D341Med (cell line): ENCODE measurements around the gene TERC.

Source experiments
- DNase-seq: peaks from one replicate; pipeline ENCODE4 v3.0.0; 2012; ENCODE audit warnings: low spot score

Gene TERC

DNA sequence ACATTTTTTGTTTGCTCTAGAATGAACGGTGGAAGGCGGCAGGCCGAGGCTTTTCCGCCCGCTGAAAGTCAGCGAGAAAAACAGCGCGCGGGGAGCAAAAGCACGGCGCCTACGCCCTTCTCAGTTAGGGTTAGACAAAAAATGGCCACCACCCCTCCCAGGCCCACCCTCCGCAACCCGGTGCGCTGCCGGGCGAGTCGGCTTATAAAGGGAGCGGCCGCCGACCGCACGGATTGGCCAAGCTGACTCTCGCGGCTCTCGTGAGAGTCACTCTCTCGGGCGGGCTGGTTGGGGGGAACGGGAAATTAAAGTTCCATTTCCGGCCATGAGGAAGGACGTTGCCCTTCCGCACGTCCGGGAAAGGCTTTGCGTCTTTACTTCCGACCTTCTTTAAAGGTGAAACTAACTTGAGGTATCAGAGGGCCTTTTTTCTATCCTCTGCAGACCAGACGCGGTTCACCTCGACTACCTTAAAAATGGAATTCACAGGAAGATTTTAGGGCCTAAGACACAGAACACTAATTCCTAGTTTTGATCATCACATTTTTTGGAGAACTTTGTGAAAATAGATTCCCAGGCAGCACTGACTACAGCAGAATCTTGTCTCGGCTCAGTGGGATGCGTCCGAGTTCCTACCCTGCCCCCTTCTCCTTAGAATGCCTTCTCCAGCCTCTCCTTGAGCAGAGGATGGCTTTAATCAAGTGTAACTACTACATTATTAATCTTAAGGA, at the start of gene TERC:
Gene TERC, minus strand, starts transcription at position 179 of the 731 bp plus-strand sequence.
- DNase-seq: peak; percentile 87

DNA sequence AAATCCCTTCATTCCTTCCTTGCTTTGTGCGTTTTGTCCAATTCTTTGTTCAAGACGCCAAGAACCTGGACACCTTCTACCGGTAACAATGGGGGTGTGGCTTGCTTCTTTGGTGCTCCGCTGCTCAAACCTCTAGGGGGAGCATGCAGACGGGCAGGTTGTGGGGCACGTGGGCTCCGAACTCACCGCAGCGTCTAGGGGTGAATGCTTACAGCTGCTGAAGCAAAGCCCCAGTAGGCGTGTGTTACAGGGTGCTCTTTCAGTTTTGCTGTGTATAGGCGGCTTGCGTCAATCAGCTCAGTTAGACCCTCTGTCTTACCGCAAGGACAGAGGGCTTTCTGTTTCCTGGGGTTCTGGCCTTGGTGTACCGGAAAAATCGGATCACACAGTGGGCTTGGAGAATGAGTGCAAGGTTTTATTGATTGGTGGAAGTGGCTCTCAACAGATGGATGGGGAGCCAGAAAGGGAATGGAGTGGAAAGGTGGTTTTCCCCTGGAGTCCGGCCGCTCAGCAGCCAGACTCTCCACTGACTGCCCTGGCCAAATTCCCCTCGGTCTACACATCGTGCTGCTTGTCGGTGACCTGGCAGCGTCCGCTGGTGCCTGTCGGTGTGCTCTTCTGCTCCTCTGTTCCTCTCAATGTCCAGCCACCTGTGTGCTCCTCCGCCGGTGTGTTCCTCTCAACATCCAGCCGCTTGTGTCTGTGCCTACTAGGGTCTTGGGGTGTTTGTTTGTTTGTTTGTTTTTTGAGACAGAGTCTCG, 49.1 kb upstream of the TERC start:
- DNase-seq: no peak

DNA sequence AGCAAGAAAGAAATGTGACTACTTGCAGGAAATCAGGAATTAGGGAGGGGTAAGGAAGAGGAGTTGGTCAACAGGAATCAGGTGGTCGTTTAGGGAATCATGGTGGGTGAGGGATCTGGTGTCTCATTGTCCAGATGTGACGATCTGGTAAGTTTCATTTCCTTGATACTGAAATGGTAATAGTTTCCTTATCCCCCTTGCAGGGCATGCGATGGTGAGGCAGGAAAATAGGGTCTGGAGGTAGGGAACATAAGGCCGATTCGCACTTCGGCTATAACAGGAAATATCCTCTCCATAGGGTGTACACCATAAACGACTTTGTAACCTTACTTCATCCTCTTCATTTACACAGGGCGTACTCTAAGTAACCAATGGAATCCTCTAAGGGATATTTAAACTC, 48.4 kb upstream of the TERC start:
- no peak for DNase-seq

DNA sequence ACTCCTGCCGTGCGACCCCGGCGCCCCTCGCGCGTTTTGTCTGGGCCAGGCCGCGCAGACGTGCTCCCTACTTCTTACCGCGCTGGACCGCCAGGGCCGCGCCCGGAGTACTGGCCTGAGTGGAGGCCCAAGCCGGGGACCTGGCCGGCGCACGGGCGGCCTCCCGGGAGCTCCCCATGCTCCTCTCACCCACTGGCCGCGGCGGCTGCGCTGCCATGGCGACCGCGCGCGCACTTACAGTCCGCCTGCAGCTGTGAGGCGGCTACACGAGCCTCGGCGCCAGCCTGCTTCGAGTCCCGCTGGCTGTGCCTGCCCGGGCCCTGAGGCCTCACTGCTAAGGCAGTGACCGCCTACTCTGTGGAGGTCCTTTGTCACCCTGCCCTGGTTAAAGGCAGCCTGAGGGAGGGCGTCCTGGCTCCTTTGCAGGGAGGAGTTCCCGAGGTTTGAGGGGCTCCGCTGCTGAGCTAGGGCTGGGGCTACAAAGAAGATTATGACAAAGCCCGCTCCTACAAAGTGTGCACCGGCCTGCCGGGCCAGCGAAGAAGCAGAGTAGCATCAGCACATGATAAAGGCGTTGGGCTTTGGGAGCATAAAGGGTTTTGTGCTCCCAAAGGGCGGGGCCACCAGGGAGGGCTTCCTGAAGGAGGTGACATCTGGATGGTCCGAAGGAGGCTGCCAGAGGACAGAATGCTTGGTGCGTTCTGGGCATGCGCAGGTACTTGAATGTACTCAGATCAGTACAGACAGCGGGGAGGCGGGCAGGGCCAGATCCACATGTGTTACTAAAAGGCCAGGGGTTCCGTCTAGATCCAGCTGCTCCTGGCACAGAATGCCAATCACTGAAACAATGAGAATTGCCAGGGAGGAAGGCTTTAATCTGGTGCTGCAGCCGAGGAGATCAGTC, 47.7 kb upstream of the TERC start, which contains the start of the genes LRRC34 and LRRIQ4:
Gene LRRC34, minus strand, starts transcription at position 573 of the 904 bp plus-strand sequence. Its CDS starts 356 bp downstream, at position 217.
Gene LRRIQ4, plus strand, starts transcription at position 539 of the 904 bp plus-strand sequence. CDS start 9,052 bp downstream, outside the sequence.
- peak; percentile 60 for DNase-seq

DNA sequence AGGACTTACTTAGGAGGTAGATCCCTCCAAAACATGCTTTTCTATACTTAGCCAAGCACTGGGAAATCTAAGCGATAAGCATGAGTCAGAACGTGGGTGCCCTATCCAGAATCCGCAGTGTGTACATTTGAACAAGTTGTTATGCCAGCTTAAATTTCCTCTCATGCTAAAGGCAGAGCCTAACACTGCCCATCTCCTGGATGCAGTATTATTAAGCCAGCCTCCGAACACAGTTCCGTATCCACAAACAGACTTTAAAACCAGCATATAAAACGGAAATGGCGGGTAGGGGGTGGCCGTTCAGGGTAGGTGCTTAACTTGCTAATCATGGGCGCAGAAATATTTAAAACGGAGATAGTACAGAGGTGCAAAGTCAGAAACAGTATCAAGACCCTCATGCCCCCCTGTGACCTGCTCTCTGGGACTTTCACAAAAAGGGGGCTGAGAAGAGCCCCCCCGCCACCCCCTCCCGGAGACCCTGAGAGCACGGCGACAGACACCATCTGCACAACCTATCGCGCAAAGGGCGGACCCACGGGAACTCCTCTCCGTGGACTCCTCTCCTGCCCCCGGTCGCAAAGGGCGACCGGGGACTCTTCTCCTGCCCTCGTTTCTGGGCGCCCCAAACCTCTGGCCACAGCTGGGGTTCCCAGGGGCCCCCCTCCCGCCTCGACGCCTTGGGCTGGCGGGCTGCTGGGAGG, 46.9 kb upstream of the TERC start:
- no peak for DNase-seq

DNA sequence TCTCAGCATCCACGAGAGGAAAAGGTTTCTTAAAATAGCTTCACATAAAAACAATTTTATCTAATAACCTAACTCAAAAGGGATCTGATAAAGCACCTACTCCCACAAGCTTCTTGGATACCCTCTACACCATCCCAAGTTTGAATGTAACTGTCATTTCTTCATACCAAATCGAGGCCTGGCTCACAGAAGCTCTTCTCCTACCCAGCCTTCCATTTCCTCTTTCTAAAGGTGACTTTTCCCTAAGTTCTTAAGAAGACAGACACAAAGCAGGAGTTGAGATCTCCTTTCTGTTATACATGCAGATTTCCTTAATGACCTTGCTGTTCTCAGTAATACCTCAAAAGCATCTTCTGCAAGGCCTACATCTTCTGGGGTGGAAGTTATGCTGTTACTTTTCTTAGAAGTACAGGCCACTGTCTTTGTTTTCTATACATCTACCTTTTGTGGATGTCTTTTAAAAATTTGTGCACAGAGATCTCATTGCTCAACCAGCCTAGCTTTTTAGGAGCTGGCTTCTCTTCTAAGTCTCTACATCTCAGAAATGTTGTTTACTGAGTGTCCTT, 44.5 kb upstream of the TERC start:
- no peak for DNase-seq

DNA sequence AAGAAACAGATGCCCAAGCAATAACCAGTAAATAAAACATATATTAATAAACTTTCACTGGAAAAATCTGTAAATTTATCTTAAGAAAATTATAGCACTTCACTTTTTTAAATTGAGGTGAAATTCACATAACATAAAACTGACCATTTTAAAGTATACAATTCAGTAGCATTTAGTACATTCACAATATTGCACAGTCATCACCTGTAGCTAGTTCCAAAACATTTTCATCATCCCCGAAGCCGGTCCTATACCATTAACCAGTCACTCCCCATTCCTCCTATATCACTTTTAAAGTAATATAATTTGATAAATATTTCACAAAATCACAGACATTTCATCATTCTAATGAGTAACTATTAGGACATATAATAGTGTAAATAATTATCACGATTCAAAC, 39.8 kb upstream of the TERC start:
- no peak for DNase-seq

DNA sequence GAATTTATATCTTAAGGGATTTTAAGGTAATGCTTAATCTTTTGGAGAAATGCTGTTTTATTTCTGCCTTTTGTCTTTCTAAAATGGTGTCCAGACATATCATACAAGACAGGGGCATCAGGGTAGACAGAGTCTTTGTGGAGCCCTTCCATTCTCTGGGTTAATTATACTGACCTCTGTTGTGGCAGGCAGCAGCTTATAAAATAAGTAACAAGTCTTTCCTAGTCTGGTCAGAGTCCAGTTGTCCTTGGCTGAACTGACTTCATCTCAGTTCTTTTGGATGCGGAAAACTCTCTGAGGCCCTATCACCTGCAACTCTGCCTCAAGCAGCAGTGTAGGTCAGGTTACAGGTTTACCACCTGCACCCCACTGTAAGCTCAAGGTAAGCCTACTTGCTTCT, 27.5 kb upstream of the TERC start:
- DNase-seq: no peak

DNA sequence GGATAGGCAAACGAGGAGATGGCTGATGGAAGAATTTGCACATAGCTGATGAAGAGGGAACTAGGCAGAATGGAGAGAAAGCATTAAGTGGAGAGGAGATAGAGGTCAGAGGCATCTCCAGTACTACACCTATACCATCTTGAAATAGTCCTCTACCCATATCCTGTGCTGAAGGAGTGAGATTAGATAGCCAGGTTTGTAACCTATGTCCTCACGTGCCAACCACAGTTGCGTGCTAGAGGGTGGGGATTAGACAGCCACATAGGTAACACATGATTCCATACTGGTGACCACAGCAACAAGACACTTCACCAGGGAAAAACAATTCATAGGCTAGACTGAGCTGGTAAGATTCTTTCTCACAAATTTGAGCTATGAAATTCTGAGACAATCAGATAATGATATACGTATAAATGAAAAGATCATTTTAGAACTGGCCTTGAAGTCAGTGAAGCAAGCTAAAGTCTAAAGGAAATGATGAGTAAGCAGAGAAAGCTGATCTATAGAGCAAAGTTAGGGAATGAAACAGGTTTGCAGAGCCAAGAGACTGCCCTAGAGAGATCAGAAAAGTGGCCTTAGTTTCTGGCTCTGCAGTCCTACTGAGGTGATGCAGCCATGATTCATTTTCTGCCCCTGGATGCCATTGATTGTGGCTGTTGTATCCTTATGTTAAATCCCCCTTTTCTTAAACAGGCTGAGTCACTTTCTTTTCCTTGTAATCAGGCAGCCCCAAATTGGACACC, 26.0 kb upstream of the TERC start:
- DNase-seq: no peak

DNA sequence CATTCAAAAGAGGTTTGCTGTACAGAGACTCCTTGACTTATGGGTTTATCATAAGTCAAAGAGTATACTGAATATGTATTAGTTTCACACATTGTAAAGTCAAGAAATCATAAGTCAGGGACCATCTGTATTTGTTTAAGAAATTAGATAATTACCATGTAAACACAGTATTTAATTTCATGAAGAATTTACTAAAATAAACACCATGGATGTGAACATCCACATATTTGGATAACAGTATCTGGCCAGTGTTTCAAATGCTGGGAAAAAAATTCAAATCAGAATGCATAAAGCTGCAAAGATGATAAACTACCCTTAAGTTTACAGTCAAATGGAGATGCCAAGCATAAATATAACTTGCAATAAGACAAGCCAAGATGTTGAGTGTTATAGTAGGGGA, 25.4 kb upstream of the TERC start:
- DNase-seq: no peak

DNA sequence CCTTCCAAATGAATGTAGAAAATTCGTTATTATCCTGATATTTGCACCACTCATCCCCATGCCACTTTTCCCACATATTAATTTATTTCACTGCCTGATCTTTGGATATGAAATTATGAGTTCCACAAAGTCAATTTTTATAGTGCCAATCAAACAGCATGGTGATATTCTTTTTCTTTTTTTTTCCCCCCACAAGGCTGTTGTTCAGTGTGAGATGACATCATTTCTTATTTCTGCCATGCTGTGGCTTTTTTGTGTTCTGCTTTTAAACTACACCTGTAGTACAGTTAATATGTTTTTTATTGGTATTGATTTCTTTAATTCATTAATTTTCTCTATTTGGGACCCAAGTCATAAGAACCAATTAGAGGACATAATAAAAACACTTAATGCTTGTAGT, 22.9 kb upstream of the TERC start:
- DNase-seq: no peak

DNA sequence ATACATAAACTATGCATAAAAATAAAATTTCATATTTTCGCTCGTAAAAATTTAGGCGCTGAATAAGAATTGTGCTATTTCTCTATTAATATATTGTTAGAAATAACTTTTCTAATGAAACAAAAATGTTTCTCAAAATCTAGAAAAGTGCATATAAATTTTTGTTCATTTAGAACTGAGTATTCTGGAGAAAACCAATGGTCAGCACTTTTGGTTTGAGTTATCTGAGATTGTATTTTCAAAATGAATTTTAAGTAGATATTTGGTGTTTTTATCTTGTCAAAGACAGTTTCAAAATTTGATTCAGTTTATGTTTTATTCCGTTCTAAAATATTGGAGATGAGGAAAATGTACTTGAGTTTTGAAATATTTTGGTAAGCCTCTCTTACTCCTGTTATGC, 22.3 kb upstream of the TERC start:
- no peak for DNase-seq

DNA sequence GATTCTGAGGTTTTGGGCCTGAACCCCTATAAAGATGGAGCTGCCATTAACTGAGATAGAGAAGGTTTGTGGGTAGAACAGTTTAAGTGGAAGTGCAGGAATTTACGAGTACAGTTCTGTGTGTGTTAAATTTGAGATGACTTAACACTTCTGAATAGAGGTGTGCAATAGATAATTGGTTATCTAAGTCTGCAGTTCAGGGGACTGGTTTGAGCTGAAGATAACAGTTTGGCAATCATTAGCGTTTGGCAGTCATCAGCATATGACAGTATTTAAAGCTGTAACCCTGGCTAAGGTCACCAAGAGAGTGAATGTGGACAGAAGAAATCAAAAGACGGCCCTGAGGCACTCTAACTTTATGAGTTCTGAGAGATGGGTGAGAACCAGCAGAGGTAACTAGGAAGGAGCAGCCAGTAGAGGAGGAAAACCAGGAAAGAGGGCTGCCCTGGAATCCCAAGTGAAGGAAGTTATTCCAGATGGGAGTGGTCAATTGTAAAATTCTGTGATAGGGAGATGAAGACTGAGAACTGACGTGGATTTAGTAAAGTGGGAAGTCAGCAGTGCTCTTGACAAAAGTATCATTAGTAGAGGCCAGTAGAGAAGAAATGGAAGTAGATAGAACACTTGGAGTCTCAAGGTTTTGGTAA, 16.5 kb upstream of the TERC start:
- DNase-seq: no peak

DNA sequence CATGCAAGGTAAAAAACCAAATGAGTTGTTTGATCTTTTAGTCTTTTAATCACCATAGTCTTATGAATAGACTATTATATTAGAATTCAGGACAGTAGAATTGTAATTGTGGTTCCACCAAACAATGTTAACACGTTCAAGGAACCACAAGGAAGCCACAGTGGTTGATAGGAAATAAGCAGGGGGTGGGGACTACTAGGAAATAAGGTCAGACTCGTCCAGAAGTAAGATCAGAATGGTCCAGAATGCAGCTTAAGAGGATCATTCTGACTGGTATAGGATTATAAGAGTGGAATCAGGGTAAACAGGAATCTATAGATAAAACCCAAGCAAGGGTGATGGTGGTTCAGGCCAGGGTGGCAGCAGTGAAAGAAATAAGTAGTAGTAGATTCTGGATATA, 15.9 kb upstream of the TERC start:
- DNase-seq: no peak

DNA sequence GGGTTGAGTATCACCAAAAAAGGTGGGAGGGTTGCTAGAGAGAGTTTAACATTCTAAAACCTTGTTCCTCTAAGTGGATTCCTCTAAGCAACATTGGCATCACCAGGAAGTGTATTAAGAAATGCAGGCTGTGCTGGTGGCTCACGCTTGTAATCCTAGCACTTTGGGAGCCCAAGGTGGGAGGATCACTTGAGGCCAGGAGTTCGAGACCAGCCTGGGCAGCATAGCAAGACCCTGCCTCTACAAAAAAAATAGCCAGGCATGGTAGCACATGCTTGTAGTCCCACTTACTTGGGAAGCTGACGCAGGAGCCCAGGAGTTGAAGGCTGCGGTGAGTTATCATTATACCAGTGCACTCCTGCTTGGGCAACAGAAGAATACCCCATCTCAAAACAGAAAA, 13.0 kb upstream of the TERC start:
- DNase-seq: no peak

DNA sequence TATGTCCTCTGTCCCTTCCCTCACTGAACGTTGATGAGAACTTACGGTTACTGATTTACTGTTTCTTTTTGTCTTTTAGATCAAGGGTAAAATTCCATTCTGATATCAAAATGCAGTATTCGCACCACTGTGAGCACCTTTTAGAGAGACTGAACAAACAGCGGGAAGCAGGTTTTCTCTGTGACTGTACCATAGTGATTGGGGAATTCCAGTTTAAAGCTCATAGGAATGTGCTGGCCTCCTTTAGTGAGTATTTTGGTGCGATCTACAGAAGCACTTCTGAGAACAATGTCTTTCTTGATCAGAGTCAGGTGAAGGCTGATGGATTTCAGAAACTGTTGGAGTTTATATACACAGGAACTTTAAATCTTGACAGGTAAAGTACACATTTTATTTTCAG, 9.3 kb upstream of the TERC start:
- DNase-seq: no peak

DNA sequence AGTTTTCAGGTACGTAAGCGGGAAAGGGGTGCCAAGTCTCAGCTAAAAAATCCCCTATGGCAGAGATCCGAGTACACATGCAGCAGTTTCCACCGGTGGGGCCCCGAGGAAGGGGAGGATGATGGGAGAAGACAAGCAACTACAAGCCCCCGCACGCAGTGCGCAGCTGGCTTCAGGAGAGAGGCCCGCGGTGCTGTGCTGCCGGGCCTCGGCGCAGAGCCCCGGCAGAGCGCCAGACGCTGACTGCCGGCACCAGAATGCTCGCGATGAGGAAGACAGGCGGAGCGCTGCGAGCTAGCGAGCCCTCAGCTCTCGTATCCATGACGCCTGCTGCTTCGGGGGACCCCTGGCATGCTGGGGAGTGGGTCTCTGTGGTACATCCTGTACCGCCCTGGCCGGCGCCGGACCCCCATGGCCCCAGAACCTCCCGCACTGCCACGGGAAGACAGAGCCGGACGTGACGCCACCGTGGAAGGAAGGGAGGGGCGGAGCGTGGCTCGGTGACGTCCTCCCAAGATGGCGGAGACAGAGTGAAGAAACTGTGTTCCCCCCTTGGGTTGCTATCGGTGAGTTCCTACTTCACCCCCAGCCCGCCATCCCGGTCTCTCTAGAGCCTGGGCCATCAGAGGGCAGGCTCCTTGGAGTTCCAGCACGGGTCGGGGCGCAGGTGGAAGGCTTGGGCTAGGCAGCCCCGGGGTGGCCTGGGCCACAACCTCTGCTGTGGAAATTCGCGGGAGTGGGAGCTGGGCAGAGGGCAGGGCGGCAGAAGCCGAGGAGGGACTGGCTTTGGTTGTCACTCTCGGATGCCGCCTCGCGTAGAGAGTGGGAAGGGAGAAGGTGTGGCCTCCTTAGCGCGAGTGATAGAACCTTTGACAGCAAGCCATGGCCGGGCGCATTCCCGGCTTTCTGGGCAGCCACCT, 8.3 kb upstream of the TERC start, which contains the start of gene MYNN:
Gene MYNN, plus strand, starts transcription at position 500 of the 920 bp plus-strand sequence. CDS start 900 bp downstream, outside the sequence.
- peak; percentile 85 for DNase-seq

DNA sequence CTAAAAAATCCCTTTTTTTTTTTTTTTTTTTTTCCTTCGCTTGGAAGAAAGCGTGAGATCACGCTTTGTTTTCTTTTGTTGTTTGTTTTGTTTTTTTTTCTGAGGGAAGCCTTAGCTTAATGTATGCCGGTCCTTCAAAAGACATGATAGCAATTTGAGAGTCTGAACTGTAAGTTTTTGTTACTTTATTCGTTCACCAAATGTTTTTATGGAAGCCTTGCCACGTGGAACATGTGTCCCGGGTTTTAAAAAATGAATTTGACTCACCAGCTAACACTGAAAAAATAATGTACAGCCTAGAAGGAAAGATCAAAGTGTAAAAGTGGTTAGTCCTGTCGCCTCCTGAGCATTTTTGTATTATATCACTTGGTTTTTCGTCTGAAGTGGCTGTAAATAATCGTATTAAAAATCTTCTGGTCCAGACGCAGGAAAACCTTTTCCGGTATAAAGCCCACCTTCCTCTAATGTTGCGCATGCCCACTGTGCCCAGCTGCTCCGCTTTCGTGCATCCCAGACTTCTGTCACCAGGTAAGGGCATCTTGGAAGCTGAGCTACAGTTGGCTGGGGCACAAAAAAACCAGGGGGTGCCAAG, 7.5 kb upstream of the TERC start:
- peak; percentile 75 for DNase-seq
